CD4-positive, alpha-beta T cell treated with Interleukin-17A for 4 hours (primary cell): ENCODE measurements around the gene C12orf75.

Source experiments
- DNase-seq: peaks from one replicate; pipeline ENCODE4 v3.0.0-alpha.2; 2020; ENCODE audit warnings: mixed read lengths

Gene C12orf75

DNA sequence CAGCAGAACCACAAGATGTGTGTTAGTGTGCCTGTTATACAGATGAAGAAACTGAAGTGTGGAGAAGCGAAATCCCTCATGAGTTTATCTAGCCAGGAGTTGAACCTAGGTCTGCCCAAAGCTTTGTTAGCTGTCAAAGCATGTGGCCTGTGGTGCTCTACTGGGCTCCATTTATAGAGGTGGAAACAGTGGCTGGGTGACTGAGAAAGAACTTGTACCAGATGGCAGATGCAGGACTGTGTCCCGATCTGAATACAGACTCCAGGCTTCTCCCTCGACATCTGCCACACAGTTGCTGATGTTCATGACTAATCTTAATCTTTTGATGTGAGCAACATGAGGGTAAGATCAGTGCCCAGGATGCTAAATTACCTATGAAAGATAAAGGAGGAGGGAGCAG, 89.1 kb downstream of the C12orf75 start:
- DNase-seq, result no peak

DNA sequence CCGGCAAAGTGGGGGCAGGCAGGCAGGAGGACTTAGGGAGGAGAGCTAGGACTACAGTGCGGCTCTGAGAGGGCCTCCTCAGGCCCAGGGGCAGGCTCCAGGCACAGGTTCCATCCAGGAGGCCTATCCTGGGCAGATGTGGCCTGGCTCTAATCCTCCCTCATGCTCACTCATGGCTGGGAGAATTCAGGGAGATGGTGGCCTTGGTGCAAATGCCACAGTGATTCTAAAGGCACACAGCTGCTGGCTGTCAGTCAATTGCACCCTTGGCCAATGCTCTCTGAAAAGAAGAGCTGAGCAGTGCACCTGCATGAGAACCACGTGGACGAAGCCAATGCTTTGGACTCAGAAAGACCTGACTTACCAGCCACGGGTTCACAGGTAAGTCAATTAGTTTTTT, 89.6 kb downstream of the C12orf75 start:
- DNase-seq, result no peak

DNA sequence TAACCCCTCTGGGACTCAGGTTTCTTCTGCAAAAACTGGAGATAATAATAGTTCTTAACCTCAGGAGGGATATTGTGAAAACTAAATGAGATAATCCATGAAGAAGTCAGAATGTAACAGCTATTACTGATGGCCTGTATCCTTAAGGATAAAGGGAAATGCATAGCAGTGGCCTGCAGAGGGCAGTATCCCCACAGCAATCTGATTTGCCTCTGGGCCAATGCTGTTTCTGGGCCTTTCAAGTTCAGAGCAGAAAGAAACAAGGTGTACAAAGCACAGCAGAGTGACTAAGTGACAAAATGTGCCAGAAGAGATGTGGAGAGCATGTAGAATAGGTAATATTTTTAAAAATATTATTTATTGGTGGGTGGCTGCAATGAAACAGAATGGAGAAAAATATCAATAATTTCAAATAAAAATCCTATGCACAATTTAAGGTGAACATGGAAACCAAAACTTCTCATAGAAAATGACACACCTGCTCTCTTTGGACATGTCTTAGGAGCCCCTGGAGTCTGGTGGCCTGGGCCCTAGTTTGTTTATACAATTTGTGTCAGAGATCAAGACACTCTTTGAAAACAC, 90.3 kb downstream of the C12orf75 start:
- peak; percentile 67 for DNase-seq
